ENCODE results near the gene SLC9A9.
"Not testable (repeated sequence)": the region's sequence is repeated elsewhere in the genome, so short reads cannot be mapped to it uniquely, and the experiment has no call there.

SLC9A9 gene

GRCh38 chr3:143447491-143447890 lies 400.8 kb downstream of the SLC9A9 start:
- no peak for DNase-seq (ENCODE audit: low read depth)

GRCh38 chr3:143445118-143445517 lies 403.1 kb downstream of the SLC9A9 start:
- no peak for DNase-seq (ENCODE audit: low read depth)

GRCh38 chr3:143443851-143444331 lies 404.4 kb downstream of the SLC9A9 start:
- DNase-seq (ENCODE audit: low read depth) = no peak

- DNase-seq (ENCODE audit: low read depth) = no peak
Observed at GRCh38 chr3:143442814-143443447, 405.3 kb downstream of the SLC9A9 start.

GRCh38 chr3:143441516-143442171 lies 406.6 kb downstream of the SLC9A9 start:
- no peak for DNase-seq (ENCODE audit: low read depth)

- no peak for DNase-seq (ENCODE audit: low read depth)
Observed at GRCh38 chr3:143439817-143440216, 408.5 kb downstream of the SLC9A9 start.

GRCh38 chr3:143437405-143437804 lies 410.9 kb downstream of the SLC9A9 start:
- DNase-seq (ENCODE audit: low read depth) = no peak

- no peak for DNase-seq (ENCODE audit: low read depth)
Observed at GRCh38 chr3:143436231-143436930, 411.9 kb downstream of the SLC9A9 start.

GRCh38 chr3:143433787-143434378 lies 414.4 kb downstream of the SLC9A9 start:
- DNase-seq (ENCODE audit: low read depth) = no peak

- DNase-seq (ENCODE audit: low read depth) = not testable (repeated sequence)
Observed at GRCh38 chr3:143431298-143431697, 417.0 kb downstream of the SLC9A9 start.

GRCh38 chr3:143430568-143430967 lies 417.7 kb downstream of the SLC9A9 start:
- no peak for DNase-seq (ENCODE audit: low read depth)

- no peak for DNase-seq (ENCODE audit: low read depth)
Observed at GRCh38 chr3:143429628-143430514, 418.4 kb downstream of the SLC9A9 start.

GRCh38 chr3:143428294-143428693 lies 420.0 kb downstream of the SLC9A9 start:
- DNase-seq (ENCODE audit: low read depth) = no peak

GRCh38 chr3:143427631-143428030 lies 420.6 kb downstream of the SLC9A9 start:
- no peak for DNase-seq (ENCODE audit: low read depth)

GRCh38 chr3:143424874-143425273 lies 423.4 kb downstream of the SLC9A9 start:
- DNase-seq (ENCODE audit: low read depth) = no peak

- DNase-seq (ENCODE audit: low read depth) = no peak
Observed at GRCh38 chr3:143421556-143421955, 426.7 kb downstream of the SLC9A9 start.

- DNase-seq (ENCODE audit: low read depth) = no peak
Observed at GRCh38 chr3:143419611-143420010, 428.7 kb downstream of the SLC9A9 start.

- no peak for DNase-seq (ENCODE audit: low read depth)
Observed at GRCh38 chr3:143418391-143418790, 429.9 kb downstream of the SLC9A9 start.

- no peak for DNase-seq (ENCODE audit: low read depth)
Observed at GRCh38 chr3:143416229-143416628, 432.0 kb downstream of the SLC9A9 start.

GRCh38 chr3:143414571-143415253 lies 433.6 kb downstream of the SLC9A9 start:
- DNase-seq (ENCODE audit: low read depth) = no peak

- no peak for DNase-seq (ENCODE audit: low read depth)
Observed at GRCh38 chr3:143413372-143413771, 434.9 kb downstream of the SLC9A9 start.

Measured in stimulated activated CD8-positive, alpha-beta memory T cell treated with anti-CD3 and anti-CD28 coated beads, Interleukin-15, amount 100 ng/mL, for 24 hours (primary cell).